ENCODE measurements around the gene ITGA1. TPM values are rescaled to one million over a fixed set of nuclear protein-coding genes. Genes with fewer than 3 reads are reported as not detected.

The ITGA1 gene
- total RNA-seq, 1 experiment from 2014 or later = 26.4 TPM

DNA sequence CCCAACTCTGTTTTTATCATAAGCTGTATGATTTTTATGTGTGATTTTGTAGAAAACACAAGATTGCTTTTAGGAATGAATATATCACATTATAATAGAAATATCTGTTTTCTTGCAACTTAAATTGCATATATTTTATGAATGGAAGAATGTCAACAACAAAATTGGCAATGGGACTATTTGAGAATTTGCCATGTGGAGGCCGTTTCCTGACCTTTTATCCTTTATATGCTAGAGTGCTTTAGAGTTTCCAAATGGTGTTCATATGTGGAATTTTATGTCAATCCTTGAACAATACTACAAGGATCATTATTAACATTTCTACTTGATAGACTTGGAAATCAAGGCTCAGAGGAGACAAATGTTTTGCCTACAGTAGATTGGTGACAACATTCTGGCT lies 34.2 kb downstream of the ITGA1 start:
- no peaks in the 10 kb centered on the region for H3K4me1 Mint-ChIP-seq (ENCODE audit: low read depth, unreplicated experiment)
- CTCF ChIA-PET = no interaction called here
- no TSS peak for BruUV-seq (replicated peaks)

DNA sequence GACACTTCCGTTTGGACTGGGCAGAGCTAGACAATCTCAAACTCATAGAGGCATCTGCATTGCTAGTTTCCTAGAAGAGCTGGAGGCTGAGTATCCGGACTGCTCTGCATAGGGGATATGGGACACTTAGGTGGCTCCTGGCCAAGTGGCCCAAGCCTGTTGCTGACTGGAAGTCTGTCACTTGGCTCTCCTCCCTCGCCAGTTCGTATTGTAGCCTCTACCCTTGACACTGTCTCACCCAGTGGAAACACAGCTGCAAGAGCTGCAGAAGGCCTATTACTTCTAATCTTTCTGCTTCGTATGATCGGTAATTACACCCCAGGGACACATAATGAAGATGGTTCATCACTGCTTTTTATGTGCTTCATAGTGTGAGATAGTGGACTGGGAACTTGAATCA lies 34.7 kb downstream of the ITGA1 start:
- BruUV-seq (replicated peaks) = no TSS peak
- Histone ChIP-seq H3K9me3 (no peaks in the 10 kb centered on the region), H3K36me3 (ENCODE audit: control insufficient read depth, insufficient read depth, low read length) (no peaks in the 10 kb centered on the region), H3K27me3 (replicated peaks; ENCODE audit: control insufficient read depth, insufficient read depth, low read length) (no peaks in the 10 kb centered on the region; the same call in 1 of the 2 replicates), H3K4me1 (no peaks in the 10 kb centered on the region), H3K4me3 (ENCODE audit: low read depth, low read length) (no peak overlapping the region)
- ChIA-PET CTCF (no interaction called here), POLR2A (no interaction called here)
- DNase-seq = no peak
- intact Hi-C loops (cut with micrococcal nuclease; ENCODE audit: unreplicated experiment) = no loop called here
- Mint-ChIP-seq H3K9me3 (ENCODE audit: unreplicated experiment) (no peaks in the 10 kb centered on the region), H3K27ac (ENCODE audit: unreplicated experiment) (no peak overlapping the region), H3K36me3 (ENCODE audit: insufficient read depth, unreplicated experiment) (no peaks in the 10 kb centered on the region), H3K27me3 (ENCODE audit: insufficient read depth, unreplicated experiment) (no peaks in the 10 kb centered on the region), H3K4me3 (ENCODE audit: unreplicated experiment) (no peak overlapping the region), H3K4me1 (ENCODE audit: low read depth, unreplicated experiment) (no peaks in the 10 kb centered on the region)
- TF ChIP-seq, protein P1, sequence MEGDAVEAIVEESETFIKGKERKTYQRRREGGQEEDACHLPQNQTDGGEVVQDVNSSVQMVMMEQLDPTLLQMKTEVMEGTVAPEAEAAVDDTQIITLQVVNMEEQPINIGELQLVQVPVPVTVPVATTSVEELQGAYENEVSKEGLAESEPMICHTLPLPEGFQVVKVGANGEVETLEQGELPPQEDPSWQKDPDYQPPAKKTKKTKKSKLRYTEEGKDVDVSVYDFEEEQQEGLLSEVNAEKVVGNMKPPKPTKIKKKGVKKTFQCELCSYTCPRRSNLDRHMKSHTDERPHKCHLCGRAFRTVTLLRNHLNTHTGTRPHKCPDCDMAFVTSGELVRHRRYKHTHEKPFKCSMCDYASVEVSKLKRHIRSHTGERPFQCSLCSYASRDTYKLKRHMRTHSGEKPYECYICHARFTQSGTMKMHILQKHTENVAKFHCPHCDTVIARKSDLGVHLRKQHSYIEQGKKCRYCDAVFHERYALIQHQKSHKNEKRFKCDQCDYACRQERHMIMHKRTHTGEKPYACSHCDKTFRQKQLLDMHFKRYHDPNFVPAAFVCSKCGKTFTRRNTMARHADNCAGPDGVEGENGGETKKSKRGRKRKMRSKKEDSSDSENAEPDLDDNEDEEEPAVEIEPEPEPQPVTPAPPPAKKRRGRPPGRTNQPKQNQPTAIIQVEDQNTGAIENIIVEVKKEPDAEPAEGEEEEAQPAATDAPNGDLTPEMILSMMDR (IDR thresholded peaks at IDR 0.05; ENCODE audit: insufficient read depth in 1 of 2, low read depth in 1 of 2, low read length in 1 of 2, severe bottlenecking in 1 of 2, unreplicated experiment in 1 of 2) = no peak

More for the DNA sequence above, 34.2 kb downstream of the ITGA1 start:
- TF ChIP-seq, protein P1 (IDR thresholded peaks at IDR 0.05; ENCODE audit: insufficient read depth in 1 of 2, low read depth in 1 of 2, low read length in 1 of 2, severe bottlenecking in 1 of 2, unreplicated experiment in 1 of 2) = no peak
- no peaks in the 10 kb centered on the region for H3K36me3 ChIP-seq (ENCODE audit: control insufficient read depth, insufficient read depth, low read length)
- intact Hi-C loops (cut with micrococcal nuclease; ENCODE audit: unreplicated experiment) = no loop called here
- Mint-ChIP-seq H3K9me3 (ENCODE audit: unreplicated experiment) (no peaks in the 10 kb centered on the region), H3K27ac (ENCODE audit: unreplicated experiment) (no peak overlapping the region), H3K27me3 (ENCODE audit: insufficient read depth, unreplicated experiment) (no peaks in the 10 kb centered on the region), H3K4me3 (ENCODE audit: unreplicated experiment) (no peak overlapping the region), H3K36me3 (ENCODE audit: insufficient read depth, unreplicated experiment) (no peaks in the 10 kb centered on the region)
- DNase-seq = no peak
- H3K4me3 ChIP-seq (ENCODE audit: low read depth, low read length) = no peak overlapping the region
- H3K27me3 ChIP-seq (replicated peaks; ENCODE audit: control insufficient read depth, insufficient read depth, low read length) = no peaks in the 10 kb centered on the region; the same call in 1 of the 2 replicates
- H3K4me1 ChIP-seq = no peaks in the 10 kb centered on the region
- POLR2A ChIA-PET = no interaction called here
- H3K9me3 ChIP-seq = no peaks in the 10 kb centered on the region

DNA sequence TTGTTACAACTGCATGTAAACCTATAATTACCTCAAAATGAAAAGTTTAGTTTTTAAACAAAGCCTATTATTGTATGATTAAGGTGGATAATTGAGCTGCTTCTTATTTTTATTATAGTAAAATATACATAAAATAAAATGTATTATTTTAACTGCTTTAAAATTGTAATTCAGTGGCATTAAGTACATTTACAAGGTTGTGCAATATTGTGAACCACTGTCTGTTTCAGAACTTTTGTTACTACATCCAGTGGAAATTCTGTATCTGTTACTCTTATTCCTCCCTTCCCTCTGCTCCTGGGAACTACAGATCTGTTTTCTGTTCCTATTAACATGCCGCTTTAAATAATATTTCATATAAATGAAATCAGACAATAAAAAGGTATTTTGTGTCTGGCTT lies 37.1 kb downstream of the ITGA1 start:
- TF ChIP-seq, protein P1 (IDR thresholded peaks at IDR 0.05; ENCODE audit: insufficient read depth in 1 of 2, low read depth in 1 of 2, low read length in 1 of 2, severe bottlenecking in 1 of 2, unreplicated experiment in 1 of 2) = no peak
- H3K27ac Mint-ChIP-seq (ENCODE audit: unreplicated experiment) = no peak overlapping the region
- no peaks in the 10 kb centered on the region for H3K36me3 Mint-ChIP-seq (ENCODE audit: insufficient read depth, unreplicated experiment)
- H3K4me3 ChIP-seq (ENCODE audit: low read depth, low read length) = no peak overlapping the region
- no peaks in the 10 kb centered on the region for H3K4me1 Mint-ChIP-seq (ENCODE audit: low read depth, unreplicated experiment)
- H3K9me3 Mint-ChIP-seq (ENCODE audit: unreplicated experiment) = no peaks in the 10 kb centered on the region
- H3K27me3 ChIP-seq (replicated peaks; ENCODE audit: control insufficient read depth, insufficient read depth, low read length) = no peaks in the 10 kb centered on the region; the same call in 1 of the 2 replicates
- 0 out of 2 replicates have a peak, but pooled peaks cover 4% of the 10 kb centered on the region for H3K9me3 ChIP-seq
- ChIA-PET CTCF (no interaction called here), POLR2A (no interaction called here)
- H3K27me3 Mint-ChIP-seq (ENCODE audit: insufficient read depth, unreplicated experiment) = no peaks in the 10 kb centered on the region
- BruUV-seq (replicated peaks) = no TSS peak
- no peaks in the 10 kb centered on the region for H3K36me3 ChIP-seq (ENCODE audit: control insufficient read depth, insufficient read depth, low read length)
- intact Hi-C loops (cut with micrococcal nuclease; ENCODE audit: unreplicated experiment) = no loop called here
- no peak overlapping the region for H3K4me3 Mint-ChIP-seq (ENCODE audit: unreplicated experiment)
- no peak for DNase-seq
- H3K4me1 ChIP-seq = no peaks in the 10 kb centered on the region

Data from Caco-2 (cell line).